ENCODE results near the gene RPS6KB1. TPM values are rescaled to one million over a fixed set of nuclear protein-coding genes. Genes with fewer than 3 reads are reported as not detected.
"Not testable (repeated sequence)": the region's sequence is repeated elsewhere in the genome, so short reads cannot be mapped to it uniquely, and the experiment has no call there.

The RPS6KB1 gene
- total and polyA plus RNA-seq, 8 donors: 26.4 to 55.6 (median 43.0) TPM

DNA sequence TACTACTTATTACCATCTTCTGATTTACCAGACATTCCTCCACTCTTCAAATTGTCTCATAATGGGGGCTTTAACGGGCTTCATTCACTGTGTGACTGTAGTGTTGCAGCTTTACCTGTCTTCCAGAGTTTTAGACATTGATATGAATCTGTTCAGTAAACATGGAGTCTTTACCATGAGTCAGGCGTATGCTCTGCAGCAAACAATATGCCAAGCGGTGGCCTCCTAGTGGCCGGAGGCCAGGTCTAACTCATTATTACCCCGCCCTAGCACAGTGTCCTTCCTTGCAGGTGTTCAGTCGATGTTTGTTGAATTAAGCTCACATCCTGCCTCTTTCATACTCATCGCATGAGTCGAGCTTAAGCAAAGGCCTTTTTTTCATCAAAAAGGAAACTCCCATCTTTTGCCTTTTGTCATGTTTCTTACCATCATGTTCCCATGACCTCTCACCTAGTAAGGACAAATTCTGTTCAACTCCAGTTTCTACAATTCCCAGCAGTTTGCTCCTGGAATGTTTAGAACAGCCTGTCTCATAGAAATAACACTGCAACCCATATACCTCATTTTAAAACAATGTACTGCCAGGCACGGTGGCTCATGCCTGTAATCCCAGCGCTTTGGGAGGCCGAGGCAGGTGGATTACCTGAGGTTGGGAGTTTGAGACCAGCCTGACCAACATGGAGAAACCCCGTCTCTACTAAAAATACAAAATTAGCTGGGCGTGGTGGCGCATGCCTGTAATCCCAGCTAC lies 39.6 kb upstream of the RPS6KB1 start:
- ATAC-seq (peak; percentile 19), DNase-seq (no peak)
- Histone ChIP-seq H3K27ac (peak overlapping the region; percentile 45 to 54), H3K9me3 (no peaks in the 10 kb centered on the region), H3K27me3 (no peaks in the 10 kb centered on the region), H3K36me3 (no peaks in the 10 kb centered on the region), H3K4me3 (no peak overlapping the region), H3K4me1 (peaks cover 31 to 80% of the 10 kb centered on the region in 2 donors)
- TF ChIP-seq, protein P1, sequence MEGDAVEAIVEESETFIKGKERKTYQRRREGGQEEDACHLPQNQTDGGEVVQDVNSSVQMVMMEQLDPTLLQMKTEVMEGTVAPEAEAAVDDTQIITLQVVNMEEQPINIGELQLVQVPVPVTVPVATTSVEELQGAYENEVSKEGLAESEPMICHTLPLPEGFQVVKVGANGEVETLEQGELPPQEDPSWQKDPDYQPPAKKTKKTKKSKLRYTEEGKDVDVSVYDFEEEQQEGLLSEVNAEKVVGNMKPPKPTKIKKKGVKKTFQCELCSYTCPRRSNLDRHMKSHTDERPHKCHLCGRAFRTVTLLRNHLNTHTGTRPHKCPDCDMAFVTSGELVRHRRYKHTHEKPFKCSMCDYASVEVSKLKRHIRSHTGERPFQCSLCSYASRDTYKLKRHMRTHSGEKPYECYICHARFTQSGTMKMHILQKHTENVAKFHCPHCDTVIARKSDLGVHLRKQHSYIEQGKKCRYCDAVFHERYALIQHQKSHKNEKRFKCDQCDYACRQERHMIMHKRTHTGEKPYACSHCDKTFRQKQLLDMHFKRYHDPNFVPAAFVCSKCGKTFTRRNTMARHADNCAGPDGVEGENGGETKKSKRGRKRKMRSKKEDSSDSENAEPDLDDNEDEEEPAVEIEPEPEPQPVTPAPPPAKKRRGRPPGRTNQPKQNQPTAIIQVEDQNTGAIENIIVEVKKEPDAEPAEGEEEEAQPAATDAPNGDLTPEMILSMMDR (IDR thresholded peaks at IDR 0.05): peak in 1 of 2 donors; percentile 27
- intact Hi-C loops (cut with DNase I): no loop called here

DNA sequence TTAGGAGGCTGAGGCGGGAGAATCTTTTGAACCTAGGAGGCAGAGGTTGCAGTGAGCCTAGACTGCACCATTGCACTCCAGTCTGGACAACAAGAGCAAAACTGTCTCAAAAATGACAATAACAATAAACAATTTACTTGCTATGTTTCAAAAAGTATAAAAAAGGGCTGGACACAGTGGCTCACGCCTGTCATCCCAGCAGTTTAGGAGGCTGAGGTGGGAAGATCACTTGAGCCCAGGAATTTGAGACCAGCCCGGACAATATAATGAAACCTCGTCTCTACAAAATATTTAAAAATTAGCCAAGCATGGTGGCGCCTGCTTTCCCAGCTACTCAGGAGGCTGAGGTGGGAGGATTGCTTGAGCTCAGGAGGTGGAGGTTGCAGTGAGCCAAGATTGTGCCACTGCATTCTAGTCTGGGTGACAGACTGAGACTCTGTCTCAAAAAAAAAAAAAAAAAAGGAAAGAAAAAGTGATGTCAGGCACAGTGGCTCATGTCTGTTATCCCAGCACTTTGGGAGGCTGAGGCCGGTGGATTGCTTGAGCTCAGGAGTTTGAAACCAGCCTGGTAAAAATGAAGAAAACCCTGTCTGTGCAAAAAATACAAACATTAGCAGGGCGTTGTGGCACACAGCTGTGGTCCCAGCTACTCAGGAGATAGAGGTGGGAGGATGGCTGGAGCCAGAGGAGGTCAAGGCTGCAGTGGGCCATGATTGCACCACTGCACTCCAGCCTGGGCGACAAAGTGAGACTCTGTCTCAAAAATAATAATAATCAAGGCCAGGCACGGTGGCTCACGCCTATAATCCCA lies 38.8 kb upstream of the RPS6KB1 start:
- H3K27ac ChIP-seq: peak overlapping the region in 1 of 2 donors; percentile 54
- ATAC-seq; H3K4me3 ChIP-seq; H3K36me3 ChIP-seq; H3K9me3 ChIP-seq; DNase-seq; intact Hi-C loops (cut with DNase I); H3K27me3 ChIP-seq: not testable (repeated sequence)
- peaks cover 24 to 77% of the 10 kb centered on the region in 2 donors for H3K4me1 ChIP-seq

DNA sequence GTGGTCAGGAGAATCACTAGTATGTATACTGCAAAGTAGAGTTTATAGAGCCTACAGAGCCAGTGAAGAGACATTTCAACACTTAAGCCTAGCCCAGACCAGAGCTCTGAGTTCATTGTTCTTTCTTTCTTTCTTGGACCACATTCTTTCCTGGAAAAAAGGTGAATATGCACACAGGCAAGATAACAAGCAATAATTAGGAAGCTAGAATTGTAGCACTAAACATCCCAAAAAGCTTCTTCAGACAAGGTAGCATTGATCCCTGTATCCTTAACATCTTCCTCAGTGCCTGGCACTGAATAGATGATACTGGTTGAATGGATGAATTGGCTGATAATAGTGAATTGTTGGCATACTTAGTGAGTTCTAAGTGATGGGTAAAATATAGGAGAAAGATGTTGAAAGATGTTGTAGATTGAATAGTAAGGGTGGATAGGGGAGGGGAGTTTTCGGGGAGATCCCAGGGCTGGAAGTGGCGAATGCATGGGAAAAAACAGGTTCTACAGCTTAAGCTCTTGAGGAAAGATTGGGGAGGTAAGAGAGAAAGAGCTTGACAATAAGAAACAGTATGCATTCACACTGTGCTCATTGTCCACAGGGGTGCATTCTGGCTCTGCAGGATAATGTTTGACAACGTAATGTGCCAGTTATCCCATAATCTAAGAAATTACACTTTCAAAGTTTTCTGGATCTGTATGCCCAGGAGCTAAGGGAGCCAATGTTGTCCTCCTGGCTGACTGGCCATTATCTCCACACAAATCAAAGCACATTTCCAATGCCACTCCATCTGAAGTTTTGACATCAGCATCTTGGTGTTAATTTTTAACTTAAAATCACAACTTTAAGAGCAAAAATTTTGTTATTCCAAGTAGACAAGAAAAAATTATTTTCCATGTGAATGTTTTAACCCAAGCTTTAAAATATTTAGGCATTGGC lies 35.8 kb upstream of the RPS6KB1 start:
- intact Hi-C loops (cut with DNase I): no loop called here
- Histone ChIP-seq H3K27ac (peak overlapping the region in 1 of 2 donors; percentile 20), H3K36me3 (peaks cover 0 to 18% of the 10 kb centered on the region in 2 donors), H3K9me3 (no peaks in the 10 kb centered on the region), H3K4me1 (peaks cover 10 to 55% of the 10 kb centered on the region in 2 donors), H3K4me3 (no peak overlapping the region), H3K27me3 (no peaks in the 10 kb centered on the region)
- DNase-seq: peak in 1 of 4 donors; percentile 6
- ATAC-seq: peak; percentile 37
- TF ChIP-seq, protein P1 (IDR thresholded peaks at IDR 0.05): no peak

DNA sequence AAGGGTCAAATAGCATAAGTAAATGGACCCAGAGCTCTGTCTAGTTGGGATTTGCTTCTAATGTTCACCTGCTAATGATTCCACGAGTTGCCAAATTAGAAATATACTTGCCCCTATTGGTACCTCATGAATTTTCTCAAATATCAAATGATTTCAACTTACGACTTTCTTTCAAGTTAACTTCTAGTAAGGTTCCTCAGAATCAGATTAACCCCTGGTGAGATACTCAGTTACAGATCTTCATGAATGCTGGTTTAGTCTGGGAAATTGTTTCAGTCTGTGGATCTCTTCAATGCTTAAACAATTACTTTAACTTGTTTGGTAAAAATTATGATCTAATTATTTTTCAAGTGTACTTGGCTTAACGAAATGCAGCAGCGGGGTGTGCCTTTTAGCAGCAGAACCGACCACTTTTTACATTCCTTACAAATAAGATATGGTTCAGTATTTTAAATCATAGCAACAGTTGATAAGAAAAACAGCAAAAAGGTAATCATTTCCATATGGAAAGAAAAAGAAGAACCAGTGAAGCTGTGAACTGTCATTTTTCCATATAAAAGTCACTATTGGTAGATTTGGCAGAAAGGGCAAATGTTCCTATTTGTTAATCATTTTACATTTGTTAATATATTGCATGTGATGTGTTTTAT lies 34.6 kb upstream of the RPS6KB1 start:
- intact Hi-C loops (cut with DNase I): no loop called here
- Histone ChIP-seq H3K4me1 (peaks cover 10 to 43% of the 10 kb centered on the region in 2 donors), H3K9me3 (no peaks in the 10 kb centered on the region), H3K36me3 (peaks cover 0 to 28% of the 10 kb centered on the region in 2 donors), H3K4me3 (no peak overlapping the region), H3K27ac (peak overlapping the region in 1 of 2 donors; percentile 20), H3K27me3 (no peaks in the 10 kb centered on the region)
- ATAC-seq: no peak
- TF ChIP-seq, protein P1 (IDR thresholded peaks at IDR 0.05): no peak
- peak in 1 of 4 donors; percentile 4 for DNase-seq

DNA sequence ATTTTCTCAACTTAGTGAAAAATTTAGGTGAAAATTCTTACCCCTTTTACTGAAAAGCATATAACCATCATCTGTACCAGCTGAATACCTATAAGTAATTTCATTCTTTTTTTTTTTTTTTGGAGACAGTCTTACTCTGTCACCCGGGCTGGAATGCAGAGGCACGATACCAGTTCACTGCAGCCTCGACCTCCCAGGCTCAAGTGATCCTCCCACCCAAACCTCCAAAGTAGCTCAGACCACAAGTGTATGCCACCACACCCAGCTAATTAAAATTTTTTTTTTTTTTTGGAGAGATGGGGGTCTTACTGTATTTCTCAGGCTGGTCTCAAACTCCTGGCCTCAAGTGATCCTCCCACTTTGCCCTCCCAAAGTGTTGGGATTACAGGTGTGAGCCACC lies 34.0 kb upstream of the RPS6KB1 start:
- intact Hi-C loops (cut with DNase I): no loop called here
- peak in 1 of 4 donors; percentile 6 for DNase-seq
- H3K36me3 ChIP-seq: peaks cover 0 to 34% of the 10 kb centered on the region in 2 donors
- H3K27ac ChIP-seq: peak overlapping the region; percentile 13 to 20
- TF ChIP-seq, protein P1 (IDR thresholded peaks at IDR 0.05): no peak
- ATAC-seq: no peak
- peaks cover 10 to 37% of the 10 kb centered on the region in 2 donors for H3K4me1 ChIP-seq
- H3K4me3 ChIP-seq: no peak overlapping the region
- no peaks in the 10 kb centered on the region for H3K27me3 ChIP-seq
- H3K9me3 ChIP-seq: no peaks in the 10 kb centered on the region
